Cardiac muscle cell (in vitro differentiated cells and primary cell): ENCODE results near the gene SH2D3C. TPM values are rescaled to one million over a fixed set of nuclear protein-coding genes. Genes with fewer than 3 reads are reported as not detected.

ENCODE experiments used
- DNase-seq, 2 donors: peaks; one replicate each; pipeline versions ENCODE4 v3.0.0 to v3.0.0-alpha.2; 2010 to 2017; ENCODE audit warnings: low read depth in 1 of 2, low spot score in 1 of 2
- H3K27ac ChIP-seq: fragments of 200-600 bp; sonication (generic); 2 replicates; pipeline ENCODE4 v1.5.1; 2016
- H3K27me3 ChIP-seq: fragments of 200-600 bp; sonication (generic); 2 replicates; pipeline ENCODE4 v1.6.0; 2016; ENCODE audit warnings: control low read depth
- H3K36me3 ChIP-seq: fragments of 200-600 bp; sonication (generic); 2 replicates; pipeline ENCODE4 v1.5.1; 2016; ENCODE audit warnings: control low read depth
- H3K4me1 ChIP-seq: fragments of 200-600 bp; sonication (generic); 2 replicates; pipeline ENCODE4 v1.8.1; 2017; ENCODE audit warnings: low read depth, mild to moderate bottlenecking, mixed run types
- H3K4me3 ChIP-seq: fragments of 200-600 bp; sonication (generic); 2 replicates; pipeline ENCODE4 v1.5.1; 2016; ENCODE audit warnings: mild to moderate bottlenecking
- H3K9me3 ChIP-seq: fragments of 200-600 bp; sonication (generic); 2 replicates; pipeline ENCODE4 v1.5.1; 2017; ENCODE audit warnings: low read depth, mild to moderate bottlenecking, control low read depth
- polyA plus RNA-seq: library from polyadenylated mRNA; unstranded; fragments of >200 nt; fragmentation: Nextera tagmentation; extraction: Ambion mirVana; gene quantifications from 2 replicates; pipeline ENCODE4 v1.2.1, GENCODE V29; 2016
- total RNA-seq: library from RNA; depleted of rRNA; stranded (reverse); fragments of >200 nt; gene quantifications from 2 replicates; pipeline ENCODE4 v1.2.3, GENCODE V29; 2016
- TF ChIP-seq, protein P1 (sequence below): IDR thresholded peaks from 2 replicates; pipeline ENCODE4 v1.5.1; 2012; ENCODE audit warnings: low read depth, mild to moderate bottlenecking, low read length

The SH2D3C gene
- total and polyA plus RNA-seq, 2 experiments from 2014 or later, result 3.7 to 9.9 TPM

GRCh38 chr9:127765418-127765817 lies 13.0 kb downstream of the SH2D3C start:
- Histone ChIP-seq H3K4me3 (no peak overlapping the region), H3K9me3 (no peaks in the 10 kb centered on the region), H3K36me3 (no peaks in the 10 kb centered on the region), H3K27me3 (no peaks in the 10 kb centered on the region), H3K4me1 (no peaks in the 10 kb centered on the region), H3K27ac (no peak overlapping the region)
- TF ChIP-seq, protein P1, sequence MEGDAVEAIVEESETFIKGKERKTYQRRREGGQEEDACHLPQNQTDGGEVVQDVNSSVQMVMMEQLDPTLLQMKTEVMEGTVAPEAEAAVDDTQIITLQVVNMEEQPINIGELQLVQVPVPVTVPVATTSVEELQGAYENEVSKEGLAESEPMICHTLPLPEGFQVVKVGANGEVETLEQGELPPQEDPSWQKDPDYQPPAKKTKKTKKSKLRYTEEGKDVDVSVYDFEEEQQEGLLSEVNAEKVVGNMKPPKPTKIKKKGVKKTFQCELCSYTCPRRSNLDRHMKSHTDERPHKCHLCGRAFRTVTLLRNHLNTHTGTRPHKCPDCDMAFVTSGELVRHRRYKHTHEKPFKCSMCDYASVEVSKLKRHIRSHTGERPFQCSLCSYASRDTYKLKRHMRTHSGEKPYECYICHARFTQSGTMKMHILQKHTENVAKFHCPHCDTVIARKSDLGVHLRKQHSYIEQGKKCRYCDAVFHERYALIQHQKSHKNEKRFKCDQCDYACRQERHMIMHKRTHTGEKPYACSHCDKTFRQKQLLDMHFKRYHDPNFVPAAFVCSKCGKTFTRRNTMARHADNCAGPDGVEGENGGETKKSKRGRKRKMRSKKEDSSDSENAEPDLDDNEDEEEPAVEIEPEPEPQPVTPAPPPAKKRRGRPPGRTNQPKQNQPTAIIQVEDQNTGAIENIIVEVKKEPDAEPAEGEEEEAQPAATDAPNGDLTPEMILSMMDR, result no peak
- no peak for DNase-seq

- no peaks in the 10 kb centered on the region for H3K36me3 ChIP-seq
- peak in 1 of 2 donors; percentile 67 for DNase-seq
- H3K27me3 ChIP-seq, result no peaks in the 10 kb centered on the region
- H3K27ac ChIP-seq, result no peak overlapping the region
- H3K9me3 ChIP-seq, result no peaks in the 10 kb centered on the region
- H3K4me3 ChIP-seq, result no peak overlapping the region
- TF ChIP-seq, protein P1, result peak; percentile 47
- H3K4me1 ChIP-seq, result no peaks in the 10 kb centered on the region
These were observed 14.5 kb downstream of the SH2D3C start for GRCh38 chr9:127763918-127764384.

DNA sequence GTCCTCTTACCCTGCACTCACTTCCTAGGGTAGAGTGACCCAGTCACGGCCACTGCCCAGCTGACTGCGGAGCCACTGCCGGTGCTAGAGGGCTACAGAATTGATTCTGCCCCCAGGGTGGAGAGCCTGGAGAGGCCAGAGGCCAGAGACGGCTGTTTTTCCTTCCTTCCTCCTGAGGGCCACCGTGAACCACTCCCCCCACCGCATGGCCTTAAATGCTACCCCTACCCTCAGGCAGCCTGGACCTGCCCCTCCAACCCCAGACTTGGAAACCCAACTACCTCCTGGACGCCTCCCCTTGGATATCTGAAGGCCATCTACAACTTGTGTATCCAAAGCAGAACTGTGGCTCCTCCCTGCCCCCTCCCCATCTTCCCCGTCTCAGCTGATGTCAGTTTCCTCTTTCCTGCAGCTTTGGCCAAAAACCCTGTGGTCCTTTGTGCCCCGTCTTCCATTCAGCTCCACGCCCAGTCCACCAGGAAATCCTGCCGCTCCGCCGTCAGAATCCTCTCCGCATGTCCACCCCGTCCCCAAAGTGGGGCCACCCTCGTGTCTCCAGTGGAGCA lies 16.3 kb downstream of the SH2D3C start:
- Histone ChIP-seq H3K27me3 (peaks cover under 1% of the 10 kb centered on the region), H3K4me3 (no peak overlapping the region), H3K9me3 (no peaks in the 10 kb centered on the region), H3K36me3 (no peaks in the 10 kb centered on the region), H3K4me1 (no peaks in the 10 kb centered on the region), H3K27ac (no peak overlapping the region)
- TF ChIP-seq, protein P1, result no peak
- DNase-seq, result no peak

DNA sequence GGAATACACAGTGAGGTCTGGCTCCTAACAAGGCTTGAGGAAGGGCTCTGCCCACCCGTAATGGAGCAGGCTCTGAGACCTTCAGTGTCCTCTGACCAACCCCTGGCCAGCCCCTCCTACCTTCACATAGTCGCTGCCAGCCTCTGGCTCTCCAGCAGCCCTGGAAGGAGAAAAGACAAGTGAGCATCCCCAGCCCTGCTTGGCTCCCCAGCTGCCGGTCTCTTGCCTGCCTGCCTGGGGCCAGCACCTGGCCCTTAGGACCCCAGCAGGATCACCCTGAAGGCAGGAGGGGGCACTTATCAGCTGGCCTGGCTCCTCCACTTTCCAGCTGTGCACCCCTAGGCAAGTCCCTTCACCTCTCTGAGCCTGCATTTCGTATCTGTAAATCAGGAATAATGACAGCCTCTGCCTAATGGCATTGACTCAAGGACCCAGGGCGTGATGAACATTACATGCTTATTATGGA lies 16.9 kb downstream of the SH2D3C start:
- H3K9me3 ChIP-seq, result no peaks in the 10 kb centered on the region
- H3K27me3 ChIP-seq, result peaks cover 7% of the 10 kb centered on the region
- H3K4me3 ChIP-seq, result no peak overlapping the region
- H3K36me3 ChIP-seq, result no peaks in the 10 kb centered on the region
- H3K4me1 ChIP-seq, result no peaks in the 10 kb centered on the region
- H3K27ac ChIP-seq, result no peak overlapping the region
- DNase-seq, result no peak
- TF ChIP-seq, protein P1, result no peak

GRCh38 chr9:127761061-127761460 lies 17.4 kb downstream of the SH2D3C start:
- Histone ChIP-seq H3K4me3 (no peak overlapping the region), H3K9me3 (no peaks in the 10 kb centered on the region), H3K4me1 (no peaks in the 10 kb centered on the region), H3K27ac (no peak overlapping the region), H3K36me3 (no peaks in the 10 kb centered on the region), H3K27me3 (peaks cover 12% of the 10 kb centered on the region)
- no peak for DNase-seq
- TF ChIP-seq, protein P1, result no peak
